NCI-H2196 (cell line): ENCODE measurements around the gene GLB1L.

ENCODE experiments used
- DNase-seq: peaks from one replicate; lab custom pipeline; 2025; ENCODE audit not compliant: unreplicated experiment; lab: John Stamatoyannopoulos, UW

The GLB1L gene

GRCh38 chr2:219228041-219228910 lies 17.0 kb downstream of the GLB1L start:
- no peak for DNase-seq

GRCh38 chr2:219225350-219225749 lies 19.9 kb downstream of the GLB1L start:
- no peak for DNase-seq

DNA sequence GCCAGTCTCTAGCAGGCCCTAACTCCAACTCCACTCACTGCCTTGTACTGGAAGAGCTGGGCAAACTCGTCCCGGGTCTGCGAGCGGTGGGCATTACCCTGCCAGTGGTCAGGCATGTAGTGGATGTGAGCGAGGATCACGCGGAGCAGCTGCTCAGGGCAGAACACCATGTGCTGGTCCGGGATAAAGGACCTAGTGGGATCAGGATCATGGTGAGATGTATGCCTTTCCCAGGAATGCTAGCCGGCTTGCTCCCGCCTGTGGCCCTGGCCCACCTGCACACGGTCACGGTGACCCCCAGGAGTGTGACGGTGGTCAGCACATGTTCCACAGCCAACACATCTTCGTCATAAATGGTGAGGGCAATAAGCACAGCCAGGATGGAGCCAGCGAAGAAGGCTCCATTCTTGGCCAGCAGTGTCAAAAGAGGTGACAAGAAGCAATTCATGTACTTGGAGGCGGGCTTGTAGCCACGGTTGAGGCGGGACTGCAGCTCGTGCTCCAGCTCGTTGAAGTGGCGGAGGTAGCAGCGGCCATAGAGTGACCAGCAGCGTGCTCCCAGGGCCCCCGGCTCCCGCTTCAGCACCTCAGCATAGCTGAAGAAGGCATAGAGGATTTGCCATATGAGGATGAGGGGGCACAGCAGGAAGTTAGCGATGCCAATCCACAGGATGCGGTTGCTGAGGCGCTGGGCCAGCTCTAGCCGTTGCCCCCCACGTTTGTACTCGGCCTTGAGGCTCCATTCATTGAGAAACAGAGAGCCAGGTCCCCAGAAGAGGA lies 21.2 kb downstream of the GLB1L start:
- DNase-seq = no peak

GRCh38 chr2:219221957-219222518 lies 23.2 kb downstream of the GLB1L start:
- DNase-seq = no peak

DNA sequence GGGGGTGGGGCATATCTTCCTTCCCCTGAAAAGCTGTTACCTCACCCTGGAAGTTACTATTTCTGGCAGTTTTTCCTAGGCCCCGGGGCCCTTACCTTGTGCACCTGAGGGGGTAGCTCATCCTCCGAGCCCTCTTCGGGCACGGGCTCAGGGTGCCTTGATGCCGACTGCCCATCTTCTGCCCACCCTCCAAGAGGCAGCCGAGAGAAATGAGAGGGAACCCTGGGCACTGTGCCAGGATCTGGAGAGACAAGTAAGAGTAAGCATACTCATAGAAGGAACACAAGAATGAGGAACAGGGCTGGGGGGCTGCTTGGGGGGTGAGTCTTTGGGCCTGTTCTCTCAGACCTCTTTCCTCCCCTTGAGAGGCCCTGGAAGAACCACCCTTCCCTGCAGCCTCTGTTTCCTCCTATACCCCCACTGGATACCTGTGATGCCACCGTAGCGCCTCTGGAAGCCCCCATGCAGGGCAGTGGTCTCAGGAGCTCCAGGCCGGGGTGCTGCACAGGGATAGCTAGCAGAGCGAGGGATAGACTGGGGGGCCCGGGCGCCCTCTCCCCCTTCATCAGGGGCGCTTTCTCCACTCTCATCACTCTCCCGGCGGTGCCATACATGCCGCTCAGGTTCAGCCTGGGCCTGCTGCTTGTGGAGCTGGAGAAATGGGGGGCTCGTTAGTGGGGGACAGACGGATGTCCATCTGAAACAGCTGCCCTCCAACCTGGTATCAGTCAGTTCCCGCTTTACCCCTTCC lies 24.4 kb downstream of the GLB1L start:
- no peak for DNase-seq

DNA sequence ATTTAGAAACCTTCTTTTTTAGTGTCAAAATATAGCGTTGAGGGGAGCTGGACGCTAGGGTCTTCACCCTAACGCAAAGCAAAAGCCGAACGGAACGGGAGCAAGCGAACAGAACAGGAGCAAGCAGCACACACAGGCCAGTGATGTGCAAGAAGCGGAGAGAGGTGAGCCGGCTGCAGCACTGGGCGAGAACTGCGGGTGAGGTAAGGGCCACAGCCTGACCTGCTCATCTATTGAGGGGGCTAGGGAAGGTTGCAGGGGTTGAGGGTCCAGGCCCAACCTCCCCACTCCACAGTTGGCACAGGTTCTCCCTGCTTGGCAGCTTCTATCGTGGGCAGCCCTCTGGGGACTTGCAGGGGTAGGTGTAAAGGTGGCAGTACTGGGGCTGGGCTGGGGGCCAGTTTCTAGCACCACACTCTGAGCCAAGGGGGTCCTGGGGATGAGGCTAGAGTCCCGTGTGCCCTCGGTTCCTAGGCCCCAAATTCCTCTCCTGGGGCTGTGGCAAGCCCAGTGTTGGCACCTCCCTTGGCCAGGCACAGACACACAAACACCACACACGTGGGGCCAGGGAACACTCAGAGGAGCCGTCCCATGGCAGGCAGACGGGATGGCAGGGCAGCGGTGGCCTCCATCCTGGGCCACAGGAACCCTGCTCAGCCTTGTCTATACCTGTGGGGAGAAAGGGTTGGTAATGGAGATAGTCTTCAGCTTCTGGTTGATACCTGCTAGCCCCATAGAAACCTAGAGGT lies 25.3 kb downstream of the GLB1L start:
- DNase-seq = no peak

GRCh38 chr2:219218732-219219701 lies 26.2 kb downstream of the GLB1L start, which contains the start of gene ABCB6:
Gene ABCB6 (minus strand): TSS chr2:219218958. CDS start chr2:219218673, 285 bp downstream.
- DNase-seq = peak; percentile 95

GRCh38 chr2:219218217-219218731 lies 27.0 kb downstream of the GLB1L start:
- peak; percentile 67 for DNase-seq

DNA sequence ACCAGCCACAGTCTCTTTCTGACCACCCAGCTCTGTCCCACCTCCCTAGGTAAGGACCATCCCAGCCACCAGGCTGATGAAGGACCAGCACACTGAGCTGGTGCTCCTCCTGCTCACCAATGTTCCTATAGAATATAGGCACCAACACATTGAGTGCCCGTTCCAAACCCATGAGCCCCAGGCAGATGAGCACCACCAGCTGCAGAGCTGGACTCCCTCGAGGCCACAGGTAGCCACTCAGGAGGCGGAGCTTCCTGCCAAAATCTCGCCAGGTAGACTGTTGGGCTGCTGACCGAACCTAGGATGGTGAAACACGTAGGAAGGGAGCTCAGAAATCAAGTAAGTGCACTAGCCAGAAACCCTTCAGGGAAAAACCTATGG lies 28.7 kb downstream of the GLB1L start:
- no peak for DNase-seq

GRCh38 chr2:219215871-219216534 lies 29.2 kb downstream of the GLB1L start:
- DNase-seq = no peak

GRCh38 chr2:219214786-219215185 lies 30.5 kb downstream of the GLB1L start:
- DNase-seq = no peak

DNA sequence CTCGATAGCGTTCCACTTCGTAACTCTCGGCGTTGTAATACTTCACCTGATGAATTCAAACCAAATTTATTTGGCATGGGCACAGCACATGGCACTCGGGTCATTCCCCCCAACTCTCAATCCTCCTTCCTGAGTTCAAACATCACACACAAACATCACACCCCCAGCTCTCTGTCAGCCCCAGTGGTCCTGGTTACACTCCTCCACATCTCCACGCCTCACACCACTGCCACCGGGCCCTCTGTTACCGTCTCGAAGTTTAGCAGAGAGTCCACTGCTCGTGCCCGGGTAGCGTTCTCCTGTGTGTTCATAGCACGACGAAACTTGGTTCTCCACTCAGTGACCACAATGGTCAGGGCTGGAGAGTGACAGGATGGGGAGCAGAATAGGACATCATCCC lies 31.1 kb downstream of the GLB1L start:
- no peak for DNase-seq

DNA sequence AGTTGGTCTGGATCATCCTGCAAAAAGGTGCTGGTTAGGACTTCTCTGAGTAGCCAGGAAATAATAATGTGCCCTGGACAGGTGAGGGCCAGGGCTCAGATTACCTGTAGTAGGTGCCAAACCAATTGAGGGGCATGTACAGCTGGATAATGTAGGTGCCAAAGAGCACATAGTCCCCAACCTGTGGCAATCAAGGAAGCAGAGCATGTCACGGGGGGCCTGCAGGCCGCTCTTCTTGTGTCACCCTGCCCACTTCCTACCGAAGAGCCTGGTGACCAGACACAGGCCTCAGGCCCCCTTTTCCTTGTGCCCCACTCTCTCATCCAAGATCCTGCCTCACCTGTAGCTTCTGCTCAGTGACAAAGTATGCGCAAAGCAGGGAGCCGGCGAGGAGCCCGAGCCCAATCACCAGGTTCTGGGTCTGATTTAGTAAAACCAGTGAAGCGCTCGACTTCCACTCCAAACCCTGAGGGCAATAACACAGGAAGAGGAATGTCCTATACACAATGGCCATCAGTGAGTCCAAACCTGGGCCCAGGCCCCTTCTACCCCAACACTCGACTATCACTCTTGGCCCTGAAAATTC lies 31.7 kb downstream of the GLB1L start:
- DNase-seq = no peak

GRCh38 chr2:219213026-219213415 lies 32.2 kb downstream of the GLB1L start:
- DNase-seq = no peak

DNA sequence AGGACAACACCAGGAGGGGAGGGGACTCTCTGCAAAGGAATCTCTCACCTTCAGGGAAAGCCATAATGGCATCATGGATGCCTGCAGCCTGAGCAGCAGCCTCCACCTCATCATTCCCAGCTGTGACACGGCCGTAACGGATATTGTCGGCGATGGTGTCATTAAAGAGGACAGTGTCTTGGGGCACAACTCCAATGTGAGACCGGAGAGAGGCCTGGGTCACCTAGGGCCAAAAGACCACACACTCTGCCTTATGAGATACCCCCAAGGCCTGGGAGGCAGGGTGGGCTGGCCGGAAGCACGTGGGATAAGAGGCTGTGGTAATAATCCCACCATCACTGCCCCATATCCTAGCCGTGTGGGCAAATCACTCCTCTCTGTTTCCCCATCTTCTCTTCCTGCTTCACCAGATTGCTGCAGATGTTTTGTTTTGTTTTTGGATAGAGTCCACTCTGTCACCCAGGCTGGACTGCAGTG lies 34.3 kb downstream of the GLB1L start:
- no peak for DNase-seq

DNA sequence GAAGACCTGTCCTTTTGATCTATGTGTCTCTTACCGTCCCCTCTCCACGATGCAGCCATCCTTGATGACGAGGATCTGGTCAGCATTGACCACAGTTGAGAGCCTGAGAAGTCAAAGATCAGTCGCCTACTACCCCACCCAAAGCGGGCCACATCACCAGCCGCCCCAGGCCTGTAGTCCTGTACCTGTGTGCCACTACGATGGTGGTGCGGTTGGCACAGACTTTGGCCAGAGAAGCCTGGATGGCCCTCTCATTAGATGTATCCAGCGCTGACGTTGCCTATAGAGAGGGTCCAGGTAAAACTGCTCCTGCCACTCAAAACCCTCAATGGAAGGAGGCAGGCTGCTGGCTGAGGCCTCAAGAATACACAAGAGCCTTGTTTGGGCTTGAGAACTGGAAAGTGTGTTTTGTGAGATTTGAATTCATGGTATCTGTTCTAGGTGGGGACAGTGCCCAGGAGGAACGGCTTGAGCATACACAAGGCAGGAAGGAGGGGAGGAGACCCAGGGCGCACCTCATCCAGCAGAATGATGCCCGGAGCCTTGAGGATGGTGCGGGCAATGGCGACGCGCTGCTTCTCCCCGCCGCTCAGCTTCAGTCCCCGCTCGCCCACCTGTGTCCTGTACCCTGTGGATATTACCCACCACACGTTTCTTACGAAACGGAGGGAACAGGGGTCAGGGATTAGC lies 34.9 kb downstream of the GLB1L start:
- DNase-seq = no peak
